Stomach smooth muscle (tissue), 2 donors: Measurements from ENCODE around the gene PLD3.

Source experiments
- H3K27ac ChIP-seq: one replicate; pipeline ENCODE4 v1.7.0; 2013; ENCODE audit warnings: mild to moderate bottlenecking, low read length, inconsistent platforms
- H3K27me3 ChIP-seq, 2 donors: one replicate each; pipeline ENCODE4 v1.7.0; 2013; ENCODE audit warnings: low read length in 2 of 2; ENCODE audit not compliant: insufficient read depth in 2 of 2, control insufficient read depth in 1 of 2
- H3K36me3 ChIP-seq, 2 donors: one replicate each; pipeline ENCODE4 v1.7.0; 2013; ENCODE audit warnings: low read length in 2 of 2; ENCODE audit not compliant: control insufficient read depth in 2 of 2, insufficient read depth in 2 of 2
- H3K4me1 ChIP-seq: one replicate; pipeline ENCODE4 v1.7.0; 2013; ENCODE audit warnings: low read length; ENCODE audit not compliant: control insufficient read depth, insufficient read depth
- H3K4me3 ChIP-seq, 2 donors: one replicate each; pipeline ENCODE4 v1.7.0; 2013; ENCODE audit warnings: low read length in 2 of 2
- H3K9ac ChIP-seq, 2 donors: one replicate each; pipeline ENCODE4 v1.7.0; 2013; ENCODE audit warnings: low read length in 2 of 2, mild to moderate bottlenecking in 1 of 2
- H3K9me3 ChIP-seq, 2 donors: one replicate each; pipeline ENCODE4 v1.7.0; 2013; ENCODE audit warnings: low read length in 2 of 2; ENCODE audit not compliant: control insufficient read depth in 2 of 2
- donor health status: healthy.
- donor health status: Pancreatic carcinoma.

The PLD3 gene

GRCh38 chr19:40344422-40344821, 4.1 kb upstream of the PLD3 start:
- H3K9ac ChIP-seq, result no peak overlapping the region
- no peaks in the 10 kb centered on the region for H3K9me3 ChIP-seq
- no peak overlapping the region for H3K4me3 ChIP-seq
- peaks cover 0 to 2% of the 10 kb centered on the region in 2 donors for H3K36me3 ChIP-seq
- H3K4me1 ChIP-seq, result peaks cover 23% of the 10 kb centered on the region
- no peaks in the 10 kb centered on the region for H3K27me3 ChIP-seq
- H3K27ac ChIP-seq, result no peak overlapping the region

GRCh38 chr19:40348961-40349507, 539 bp downstream of the PLD3 start:
- H3K36me3 ChIP-seq, result no peaks in the 10 kb centered on the region
- H3K9ac ChIP-seq, result peak overlapping the region; percentile 77 to 86
- H3K27me3 ChIP-seq, result no peaks in the 10 kb centered on the region
- peaks cover 18% of the 10 kb centered on the region for H3K4me1 ChIP-seq
- H3K4me3 ChIP-seq, result peak overlapping the region; percentile 91 to 92
- H3K9me3 ChIP-seq, result no peaks in the 10 kb centered on the region
- H3K27ac ChIP-seq, result peak overlapping the region; percentile 46

GRCh38 chr19:40355975-40356680, 7.6 kb downstream of the PLD3 start:
- no peak overlapping the region for H3K4me3 ChIP-seq
- peaks cover 0 to 2% of the 10 kb centered on the region in 2 donors for H3K36me3 ChIP-seq
- peaks cover 2% of the 10 kb centered on the region for H3K4me1 ChIP-seq
- no peak overlapping the region for H3K27ac ChIP-seq
- no peaks in the 10 kb centered on the region for H3K27me3 ChIP-seq
- H3K9me3 ChIP-seq, result no peaks in the 10 kb centered on the region
- H3K9ac ChIP-seq, result peak overlapping the region in 1 of 2 donors; percentile 42

- Histone ChIP-seq H3K36me3 (peaks cover 0 to 2% of the 10 kb centered on the region in 2 donors), H3K4me3 (no peak overlapping the region), H3K9me3 (no peaks in the 10 kb centered on the region), H3K9ac (peak overlapping the region in 1 of 2 donors; percentile 42), H3K27ac (no peak overlapping the region), H3K4me1 (peaks cover 2% of the 10 kb centered on the region), H3K27me3 (no peaks in the 10 kb centered on the region)
Observed at GRCh38 chr19:40356681-40357595, 8.4 kb downstream of the PLD3 start.

- Histone ChIP-seq H3K9ac (no peak overlapping the region), H3K4me1 (peaks cover 2% of the 10 kb centered on the region), H3K27ac (no peak overlapping the region), H3K36me3 (peaks cover 2 to 3% of the 10 kb centered on the region in 2 donors), H3K4me3 (no peak overlapping the region), H3K27me3 (no peaks in the 10 kb centered on the region), H3K9me3 (no peaks in the 10 kb centered on the region)
Observed at GRCh38 chr19:40357640-40358039, 9.1 kb downstream of the PLD3 start.

GRCh38 chr19:40358773-40359172, 10.3 kb downstream of the PLD3 start:
- H3K4me1 ChIP-seq, result peaks cover 2% of the 10 kb centered on the region
- H3K27ac ChIP-seq, result no peak overlapping the region
- H3K9me3 ChIP-seq, result no peaks in the 10 kb centered on the region
- no peaks in the 10 kb centered on the region for H3K27me3 ChIP-seq
- no peak overlapping the region for H3K4me3 ChIP-seq
- H3K36me3 ChIP-seq, result peaks cover 2 to 3% of the 10 kb centered on the region in 2 donors
- no peak overlapping the region for H3K9ac ChIP-seq

- H3K27ac ChIP-seq, result no peak overlapping the region
- H3K27me3 ChIP-seq, result no peaks in the 10 kb centered on the region
- no peak overlapping the region for H3K9ac ChIP-seq
- H3K4me1 ChIP-seq, result peaks cover 2% of the 10 kb centered on the region
- no peaks in the 10 kb centered on the region for H3K9me3 ChIP-seq
- H3K4me3 ChIP-seq, result no peak overlapping the region
- H3K36me3 ChIP-seq, result peaks cover 2 to 3% of the 10 kb centered on the region in 2 donors
Observed at GRCh38 chr19:40360020-40360707, 11.7 kb downstream of the PLD3 start.

- Histone ChIP-seq H3K4me1 (peaks cover 2% of the 10 kb centered on the region), H3K27ac (no peak overlapping the region)
Observed at GRCh38 chr19:40360708-40361241, 12.3 kb downstream of the PLD3 start.

GRCh38 chr19:40362160-40362559, 13.7 kb downstream of the PLD3 start:
- Histone ChIP-seq H3K9me3 (no peaks in the 10 kb centered on the region), H3K4me1 (peaks cover 10% of the 10 kb centered on the region), H3K27me3 (no peaks in the 10 kb centered on the region), H3K9ac (no peak overlapping the region), H3K36me3 (peaks cover 2 to 9% of the 10 kb centered on the region in 2 donors), H3K27ac (no peak overlapping the region), H3K4me3 (no peak overlapping the region)

More at GRCh38 chr19:40360708-40361241, 12.3 kb downstream of the PLD3 start:
- Histone ChIP-seq H3K9me3 (no peaks in the 10 kb centered on the region), H3K36me3 (peaks cover 2 to 3% of the 10 kb centered on the region in 2 donors), H3K27me3 (no peaks in the 10 kb centered on the region), H3K4me3 (no peak overlapping the region), H3K9ac (no peak overlapping the region)

- Histone ChIP-seq H3K36me3 (peaks cover 7 to 16% of the 10 kb centered on the region in 2 donors), H3K27ac (no peak overlapping the region), H3K9ac (no peak overlapping the region), H3K4me1 (peaks cover 10% of the 10 kb centered on the region), H3K9me3 (no peaks in the 10 kb centered on the region), H3K27me3 (no peaks in the 10 kb centered on the region), H3K4me3 (no peak overlapping the region)
Observed at GRCh38 chr19:40363069-40363468, 14.6 kb downstream of the PLD3 start.
